GM10248 (cell line): ENCODE data around the gene SLC4A8.

ENCODE experiments used
- CTCF ChIA-PET: fragments of 300-600 bp; sonication (Branson Sonifier 250); formaldehyde crosslinking; extraction: SDS; loops from one replicate; lab custom pipeline; 2021; ENCODE audit warnings: antibody characterized with exemption; lab: Yijun Ruan, JAX
- POLR2A ChIA-PET: fragments of 350-650 bp; sonication (Branson Sonifier 250); formaldehyde crosslinking; extraction: SDS; loops from one replicate; lab custom pipeline; 2020; ENCODE audit warnings: antibody characterized with exemption; lab: Yijun Ruan, JAX
- DNase-seq: peaks from one replicate; pipeline ENCODE4 v3.0.0; 2012; ENCODE audit errors: extremely low spot score
- CTCF ChIP-seq: IDR thresholded peaks from 2 replicates; pipeline ENCODE4 v1.5.1; 2012; ENCODE audit warnings: mild to moderate bottlenecking, low read depth; ENCODE audit errors: extremely low read depth, missing control alignments, control extremely low read depth

SLC4A8 gene

GRCh38 chr12:51430196-51430895, 5.7 kb downstream of the SLC4A8 start:
- ChIA-PET POLR2A (no interaction called here), CTCF (interaction anchor here (1.6 to 16.1 kb wide), 4 partner anchors 9 to 94 kb away, joined by 3 to 399 read pairs (median 20); no protein-coding TSS in a partner anchor)
- no peak for TF ChIP-seq CTCF
- no peak for DNase-seq

GRCh38 chr12:51432921-51433320, 8.3 kb downstream of the SLC4A8 start:
- DNase-seq = no peak
- no peak for TF ChIP-seq CTCF
- POLR2A ChIA-PET = no interaction called here
- CTCF ChIA-PET = interaction anchor here (1.4 to 16.1 kb wide), 3 partner anchors 9 to 91 kb away, joined by 3 to 399 read pairs (median 29); partner anchors contain the start of gene SLC4A8

- POLR2A ChIA-PET = no interaction called here
- no peak for DNase-seq
- CTCF ChIA-PET = no interaction called here
- no peak for TF ChIP-seq CTCF
These were observed 9.7 kb downstream of the SLC4A8 start for GRCh38 chr12:51434305-51434704.

GRCh38 chr12:51437431-51437830, 12.8 kb downstream of the SLC4A8 start:
- TF ChIP-seq CTCF = no peak
- ChIA-PET POLR2A (no interaction called here), CTCF (interaction anchor here (0.9 to 1.4 kb wide), 3 partner anchors 12 to 95 kb away, joined by 3 to 4 read pairs (median 3); no protein-coding TSS in a partner anchor)
- no peak for DNase-seq

- TF ChIP-seq CTCF = no peak
- no peak for DNase-seq
- ChIA-PET CTCF (interaction anchor here (0.8 to 2.0 kb wide), 4 partner anchors 10 to 586 kb away, joined by 3 to 6 read pairs (median 4); no protein-coding TSS in a partner anchor), POLR2A (no interaction called here)
These were observed 14.7 kb downstream of the SLC4A8 start for GRCh38 chr12:51439330-51439729.

GRCh38 chr12:51441583-51441982, 17.0 kb downstream of the SLC4A8 start:
- CTCF ChIA-PET = interaction anchor here (1.2 to 2.0 kb wide), 2 partner anchors 11 to 20 kb away, joined by 5 read pairs; no protein-coding TSS in a partner anchor
- no peak for TF ChIP-seq CTCF
- DNase-seq = no peak
- POLR2A ChIA-PET = no interaction called here
